Anterior cingulate cortex (tissue), 58 donors: ENCODE measurements around the gene TCERG1L.

ENCODE experiments used
- DNase-seq, 58 donors: peaks; one replicate each; lab custom pipeline; 2025; lab: John Stamatoyannopoulos, UW

The TCERG1L gene

DNA sequence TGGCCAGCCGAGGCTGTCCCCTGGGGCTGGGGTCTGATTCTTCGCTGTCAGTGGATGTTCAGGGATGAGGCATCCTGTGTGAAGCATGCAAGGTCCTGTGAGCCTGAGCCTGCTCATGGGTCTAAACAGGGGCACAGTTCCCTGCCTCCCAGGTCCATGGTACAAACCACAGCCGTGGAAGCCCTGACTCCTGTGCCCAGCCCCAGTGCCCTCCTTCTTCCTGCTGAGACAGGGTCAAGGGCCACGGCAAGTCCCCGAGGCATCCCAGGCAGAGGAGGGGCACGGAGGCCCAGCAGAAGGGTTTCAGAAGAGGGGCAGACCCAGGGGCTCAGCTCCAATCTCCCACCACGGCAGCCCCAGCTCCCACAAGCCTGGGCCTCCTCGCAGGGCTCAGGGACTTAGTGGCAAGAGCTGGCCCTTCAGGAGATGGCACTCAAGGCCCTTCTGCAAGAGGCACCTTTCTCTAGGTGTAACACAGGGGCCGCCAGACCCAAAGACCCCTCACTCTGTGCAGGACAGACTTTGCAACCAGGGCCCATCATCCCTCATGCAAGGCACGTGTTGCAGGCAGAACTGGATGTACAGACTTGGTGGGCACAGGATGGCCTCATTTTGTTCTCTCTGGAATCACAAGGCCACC, 248.8 kb downstream of the TCERG1L start:
- no peak for DNase-seq

DNA sequence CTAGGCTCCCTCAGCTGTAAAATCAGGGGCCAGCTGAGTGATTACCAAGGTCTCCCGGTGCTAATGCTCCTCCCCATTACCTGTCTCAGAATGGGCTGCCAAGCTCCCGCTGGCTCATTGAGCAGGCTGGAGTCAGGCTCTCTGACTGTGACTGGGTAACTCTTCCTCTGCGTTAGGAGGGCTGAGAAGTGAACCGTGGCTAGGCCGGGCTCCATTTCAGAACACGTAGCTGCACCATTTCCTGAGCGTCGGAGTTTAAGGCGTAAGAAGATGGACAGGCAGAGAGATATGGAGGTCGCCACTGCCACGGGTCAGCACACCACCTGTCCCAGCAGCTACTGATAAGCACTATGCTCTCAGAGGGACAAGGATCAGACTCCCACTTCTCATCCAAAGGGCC, 250.3 kb downstream of the TCERG1L start:
- no peak for DNase-seq

DNA sequence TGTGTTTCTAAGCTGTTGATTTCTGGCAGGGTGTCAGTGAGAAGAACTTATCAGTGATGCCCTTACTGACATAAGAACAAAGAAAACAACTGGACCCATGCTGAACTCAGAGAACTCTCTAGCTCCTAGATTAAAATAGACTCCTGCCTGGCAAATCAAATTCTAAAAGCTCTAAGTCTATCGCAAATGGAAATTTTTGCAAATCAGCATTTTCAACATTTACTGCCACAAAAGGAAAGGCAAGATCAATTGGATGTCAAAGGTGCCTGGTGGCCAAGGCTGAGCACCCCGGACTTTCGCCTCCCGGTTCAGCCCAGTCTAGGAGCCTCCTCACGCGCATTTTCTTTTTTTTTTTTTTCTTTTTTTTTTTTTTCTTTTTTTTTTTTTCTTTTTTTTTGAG, 251.6 kb downstream of the TCERG1L start:
- no peak for DNase-seq

DNA sequence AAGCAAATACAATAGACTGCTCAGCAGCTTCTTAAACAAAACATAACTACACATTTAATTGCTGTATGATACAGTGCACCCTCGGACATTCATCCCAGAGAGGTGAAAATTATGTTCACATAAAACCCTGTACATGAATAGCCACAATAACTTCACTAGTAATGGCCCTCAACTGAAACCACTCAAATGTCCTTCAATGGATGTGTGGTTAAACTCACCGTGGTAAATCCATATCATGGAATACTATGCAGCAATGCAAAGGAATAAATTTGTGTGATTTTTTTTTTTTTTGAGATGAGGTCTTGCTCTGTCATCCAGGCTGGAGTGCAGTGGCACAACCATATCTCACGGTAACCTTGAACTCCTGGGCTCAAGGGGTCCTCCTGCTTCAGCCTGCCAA, 252.7 kb downstream of the TCERG1L start:
- no peak for DNase-seq

DNA sequence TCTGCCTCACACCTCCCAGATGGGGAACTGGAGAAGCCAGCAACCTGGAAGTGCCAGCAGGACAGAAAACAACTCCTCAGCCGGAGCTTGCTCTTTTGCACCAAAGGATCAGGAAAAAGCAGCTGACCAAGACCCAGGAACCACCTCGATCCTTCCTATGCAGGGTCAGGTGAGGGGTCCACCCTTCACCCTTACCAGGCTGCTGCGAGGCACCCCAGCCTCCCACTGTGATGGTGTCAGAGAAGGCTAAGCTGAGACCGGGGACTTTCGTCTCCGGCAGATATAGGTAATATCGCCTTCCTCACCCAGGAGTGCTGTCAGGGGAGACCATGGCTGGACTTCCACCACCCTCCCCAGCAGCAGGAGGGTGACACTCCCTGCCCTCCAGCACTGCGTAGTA, 254.7 kb downstream of the TCERG1L start:
- DNase-seq: no peak

DNA sequence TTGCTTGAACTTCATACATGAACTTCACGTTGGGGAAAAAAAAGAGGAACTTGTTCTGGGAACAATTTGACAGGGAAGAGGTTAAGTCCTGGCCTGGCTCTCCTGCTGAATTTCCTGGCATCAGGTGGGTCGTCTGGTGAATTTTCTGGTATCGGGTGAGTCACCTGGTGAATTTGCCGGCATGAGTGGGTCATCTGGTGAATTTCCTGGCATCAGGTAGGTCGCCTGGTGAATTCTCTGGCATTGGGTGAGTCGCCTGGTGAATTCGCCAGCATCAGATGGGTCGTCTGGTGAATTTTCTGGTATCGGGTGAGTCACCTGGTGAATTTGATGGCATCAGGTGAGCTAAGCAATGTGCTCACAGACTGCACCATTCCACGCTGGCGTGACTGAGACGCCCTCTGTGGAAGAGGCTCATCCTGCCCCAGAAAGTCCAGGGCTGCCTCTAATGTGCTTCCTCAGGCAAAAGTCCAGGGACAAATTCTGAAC, 255.4 kb downstream of the TCERG1L start:
- DNase-seq: no peak

DNA sequence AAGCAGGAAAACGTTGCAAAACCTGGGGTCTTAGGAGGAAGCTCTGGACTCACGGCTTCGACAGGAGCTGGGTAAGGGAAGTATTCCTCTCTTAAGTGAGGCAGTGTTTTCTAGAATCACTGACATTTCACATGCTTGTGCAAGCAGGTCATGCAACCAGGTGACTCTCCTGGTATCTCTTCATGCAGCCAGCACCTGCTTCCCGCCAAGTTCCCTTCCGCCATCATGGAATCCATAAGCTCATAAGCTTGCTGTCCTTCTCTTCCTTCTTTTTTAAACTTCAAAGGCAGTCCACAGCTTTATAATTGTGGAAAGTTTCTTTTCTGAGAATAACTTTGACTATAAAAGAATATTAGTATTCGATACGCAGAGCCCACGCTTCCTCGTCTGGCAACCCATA, 256.1 kb downstream of the TCERG1L start:
- DNase-seq: no peak

DNA sequence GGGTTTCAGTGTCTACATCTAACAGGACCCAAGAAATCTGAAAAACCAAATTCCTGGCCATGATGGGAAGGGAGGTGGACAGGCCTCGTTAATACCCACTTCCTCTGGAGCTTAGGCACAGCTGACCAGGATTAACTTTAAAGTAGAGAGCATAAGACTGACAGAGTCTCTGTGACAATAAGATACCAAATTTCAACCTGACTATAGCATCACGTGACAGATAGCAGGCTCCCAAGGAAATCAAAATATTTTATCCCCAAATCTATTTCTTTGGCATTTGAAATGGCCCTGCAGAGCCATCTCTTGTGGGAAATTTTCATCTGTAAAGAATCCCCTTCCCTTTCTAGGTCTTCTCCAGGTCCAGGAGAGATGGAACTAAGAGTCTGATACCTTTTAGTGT, 258.3 kb downstream of the TCERG1L start:
- no peak for DNase-seq

DNA sequence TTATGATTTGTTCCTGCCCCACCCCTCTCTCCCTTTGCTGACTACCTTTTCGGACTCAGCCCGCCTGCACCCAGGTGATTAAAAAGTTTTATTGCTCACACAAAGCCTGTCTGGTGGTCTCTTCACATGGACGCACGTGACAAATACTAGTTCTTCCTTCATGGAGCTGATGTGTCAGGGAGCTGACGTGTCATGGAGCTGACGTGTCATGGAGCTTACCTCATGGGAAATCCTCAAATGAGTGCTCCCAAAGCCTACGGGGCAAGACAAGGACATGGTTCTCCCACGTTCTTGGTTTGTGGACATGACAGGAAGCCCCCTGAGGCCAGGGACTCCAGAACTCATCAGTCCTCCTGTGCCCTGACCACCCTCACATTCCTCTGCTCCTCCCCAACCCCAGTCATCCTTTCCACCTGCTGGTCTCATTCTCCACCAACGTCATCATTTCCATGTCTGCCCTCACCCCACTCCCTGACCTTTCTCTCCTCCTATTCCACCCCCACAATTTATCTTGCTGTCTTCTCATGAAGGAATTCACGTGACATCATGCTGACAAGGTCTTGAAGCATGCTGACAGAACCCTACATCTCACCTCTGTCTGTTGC, 261.3 kb downstream of the TCERG1L start:
- DNase-seq: no peak

DNA sequence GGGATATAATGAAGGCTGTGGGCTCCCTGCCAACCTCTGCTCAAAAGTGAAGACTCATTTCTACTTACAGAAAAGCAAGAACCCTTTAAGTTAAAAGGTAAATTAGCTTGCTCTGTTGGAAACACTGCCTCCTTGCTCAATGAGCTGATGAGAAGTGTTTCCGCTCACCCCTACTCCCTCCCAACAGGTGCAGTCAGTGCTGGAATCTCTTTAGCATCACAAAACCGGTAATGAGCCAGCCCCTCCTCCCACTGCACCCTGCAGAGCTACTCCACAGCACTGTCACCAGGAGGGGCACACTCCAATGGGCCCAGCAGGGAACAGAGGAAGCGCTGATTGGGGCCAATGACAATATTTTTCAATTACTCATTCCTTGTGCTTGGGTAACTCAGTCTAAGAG, 262.5 kb downstream of the TCERG1L start:
- DNase-seq: peak in 1 of 58 donors; percentile 40

DNA sequence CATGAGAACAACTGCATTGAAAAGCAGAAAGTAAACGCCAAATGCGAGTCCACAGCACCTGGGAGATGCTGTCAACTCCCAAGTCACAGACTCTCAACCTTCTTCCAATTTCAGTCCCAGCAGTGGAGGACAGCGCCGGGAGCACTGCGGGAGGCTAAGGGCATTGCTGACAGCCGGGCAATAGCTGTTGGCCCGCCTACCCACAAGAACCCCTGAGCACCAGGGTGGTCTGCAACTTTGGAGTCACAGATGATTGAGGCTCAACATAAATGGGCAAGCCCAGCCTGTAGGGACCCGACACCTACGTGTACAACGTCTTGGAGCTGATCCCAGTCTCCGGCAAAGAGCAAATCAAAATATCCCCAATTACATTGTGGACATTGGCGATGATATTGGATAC, 262.9 kb downstream of the TCERG1L start:
- DNase-seq: no peak

DNA sequence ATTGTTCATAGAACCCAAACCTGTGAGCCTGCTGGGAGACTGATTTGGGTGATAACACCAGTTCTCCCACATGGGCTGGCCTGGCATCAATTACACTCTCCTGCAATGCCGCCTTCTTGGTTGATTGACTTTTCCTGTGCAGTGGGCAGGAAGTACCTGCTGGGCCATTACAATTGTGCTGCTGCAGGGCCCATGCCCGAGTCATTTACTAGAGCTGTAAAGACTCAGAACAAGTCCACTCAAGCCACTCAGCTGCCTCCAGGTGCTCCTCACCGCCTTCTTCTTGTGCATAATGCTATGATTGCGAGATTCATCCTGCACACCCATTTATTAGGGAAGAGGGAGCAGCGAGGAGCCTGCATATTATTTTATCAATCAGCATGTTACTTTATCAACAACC, 264.0 kb downstream of the TCERG1L start:
- no peak for DNase-seq

DNA sequence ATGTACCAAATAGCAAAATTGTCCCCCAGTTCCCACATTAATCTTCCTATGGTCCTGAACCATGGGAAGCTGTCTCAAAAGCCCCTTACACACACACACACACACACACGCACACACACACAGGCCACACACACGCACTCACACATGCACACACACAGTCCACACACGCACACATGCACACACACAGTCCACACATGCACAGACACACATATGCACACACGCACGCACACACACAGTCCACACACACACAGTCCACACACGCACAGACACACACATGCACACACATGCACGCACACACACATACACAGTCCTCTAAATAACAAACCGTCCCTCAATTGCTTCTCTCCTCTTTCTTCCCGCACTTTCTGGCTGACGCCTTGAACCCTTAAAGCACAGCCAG, 265.3 kb downstream of the TCERG1L start:
- no peak for DNase-seq

DNA sequence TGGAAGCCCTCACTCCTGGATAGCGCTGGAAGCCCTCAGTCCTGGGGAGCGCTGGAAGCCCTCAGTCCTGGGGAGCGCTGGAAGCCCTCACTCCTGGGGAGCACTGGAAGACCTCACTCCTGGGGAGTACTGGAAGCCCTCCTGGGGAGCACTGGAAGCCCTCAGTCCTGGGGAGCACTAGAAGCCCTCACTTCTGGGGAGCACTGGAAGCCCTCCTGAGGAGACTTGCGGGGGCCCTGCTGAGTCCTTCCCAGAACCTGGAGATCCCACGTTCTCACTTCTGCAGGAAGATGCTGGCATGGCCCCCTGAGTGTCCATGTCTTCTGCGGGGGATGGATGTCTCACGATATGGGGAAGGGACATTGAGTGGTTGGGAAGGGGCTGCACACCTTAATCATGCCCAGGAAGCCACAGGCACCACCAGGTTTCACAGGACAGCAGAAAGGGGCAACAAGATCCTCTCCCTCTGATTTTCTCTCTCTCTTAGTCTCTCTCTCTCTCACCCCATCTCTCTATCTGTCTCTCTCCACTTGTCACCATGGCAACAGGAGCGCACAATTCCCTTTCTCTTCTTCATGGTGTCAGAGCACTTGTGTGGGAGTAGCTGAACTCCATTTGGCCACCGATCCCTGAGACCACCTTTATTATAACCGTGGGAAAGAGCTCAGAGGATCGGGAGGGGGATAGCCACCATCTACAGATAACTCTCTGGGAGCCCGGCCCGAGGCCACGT, 267.0 kb downstream of the TCERG1L start:
- peak in 2 of 58 donors; percentile 3 to 5 for DNase-seq

DNA sequence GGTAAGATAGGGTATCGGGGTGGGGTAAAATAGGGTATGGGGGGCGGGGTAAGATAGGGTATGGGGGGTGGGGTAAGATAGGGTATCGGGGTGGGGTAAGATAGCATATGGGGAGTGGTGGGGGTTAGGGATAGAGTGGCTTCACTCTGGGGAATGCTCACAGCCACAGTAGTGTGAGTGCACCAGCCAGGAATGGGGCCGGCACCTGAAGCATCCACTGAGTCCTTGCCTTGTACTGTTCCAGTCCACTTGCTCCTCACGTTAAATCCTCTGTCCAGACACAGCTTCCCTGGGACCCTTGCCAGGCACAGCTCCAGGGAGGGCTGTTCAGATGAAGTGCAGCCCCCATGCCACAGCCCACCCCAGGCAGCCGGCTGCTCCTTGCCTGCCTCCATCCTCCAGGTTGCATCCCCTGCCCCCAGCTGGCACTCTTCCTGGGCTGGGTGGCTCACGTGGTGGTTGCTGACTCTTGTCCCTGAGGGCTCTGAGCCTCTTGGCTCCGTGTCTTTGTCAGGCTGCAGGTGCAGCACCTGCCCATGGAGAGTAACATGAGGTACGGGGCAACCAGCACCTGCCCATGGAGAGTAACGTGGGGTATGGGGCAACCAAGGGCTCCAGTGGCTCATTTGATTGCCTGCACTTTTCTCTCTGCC, 268.4 kb downstream of the TCERG1L start:
- DNase-seq: no peak
